ENCODE results near the gene TEX36. TPM values are rescaled to one million over a fixed set of nuclear protein-coding genes. Genes with fewer than 3 reads are reported as not detected.

TEX36 gene
- total RNA-seq, 2 donors from 2014 or later: not detected

- H3K36me3 Mint-ChIP-seq (ENCODE audit: low read depth): no peaks in the 10 kb centered on the region
- H3K27me3 Mint-ChIP-seq: no peaks in the 10 kb centered on the region
- no peak overlapping the region for H3K27ac Mint-ChIP-seq
- no peak overlapping the region for H3K4me3 Mint-ChIP-seq
- no peaks in the 10 kb centered on the region for H3K4me1 Mint-ChIP-seq
- no peak for ATAC-seq
- H3K9me3 ChIP-seq (ENCODE audit: control insufficient read depth, low read length, poor library complexity, severe bottlenecking): no peaks in the 10 kb centered on the region
- no peak for DNase-seq
Observed at GRCh38 chr10:125611756-125612155, 71.2 kb downstream of the TEX36 start.

DNA sequence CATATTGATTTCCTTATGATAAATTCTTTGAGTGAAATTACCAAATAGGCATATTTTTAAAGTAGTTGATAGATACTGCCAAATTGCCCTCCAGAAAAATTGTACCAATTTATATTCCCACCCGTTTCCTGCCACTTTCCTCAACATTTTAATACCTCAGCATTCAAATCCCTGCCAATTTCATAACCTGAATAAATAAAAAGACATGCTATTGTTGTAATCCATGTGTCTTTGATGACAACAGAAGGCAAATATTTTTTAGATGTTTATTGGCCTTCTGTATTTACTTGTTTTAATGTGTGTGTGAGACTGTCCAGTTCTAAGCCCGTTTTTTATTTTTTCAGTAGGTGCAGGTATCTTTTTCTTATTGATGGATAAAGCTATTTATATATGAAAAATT lies 71.7 kb downstream of the TEX36 start:
- Mint-ChIP-seq H3K27ac (no peak overlapping the region), H3K4me1 (no peaks in the 10 kb centered on the region), H3K27me3 (no peaks in the 10 kb centered on the region), H3K4me3 (no peak overlapping the region), H3K36me3 (ENCODE audit: low read depth) (no peaks in the 10 kb centered on the region)
- DNase-seq (no peak), ATAC-seq (no peak)
- H3K9me3 ChIP-seq (ENCODE audit: control insufficient read depth, low read length, poor library complexity, severe bottlenecking): no peaks in the 10 kb centered on the region

DNA sequence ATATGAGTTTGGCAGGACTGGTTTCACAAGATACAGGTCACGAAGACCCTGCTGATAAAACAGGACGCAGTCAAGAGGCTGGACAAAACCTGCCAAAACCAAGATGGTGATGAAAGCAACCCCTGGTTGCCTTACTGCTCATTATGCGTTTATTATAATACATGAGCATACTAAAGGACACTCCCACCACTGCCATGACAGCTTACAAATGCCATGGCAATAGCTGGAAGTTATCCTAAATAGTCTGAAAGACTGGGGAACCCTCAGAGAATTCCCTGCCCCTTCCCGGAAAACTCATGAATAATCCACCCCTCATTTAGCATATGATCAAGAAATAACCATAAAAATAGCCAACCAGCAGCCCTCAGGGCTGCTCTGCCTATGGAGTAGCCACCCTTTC lies 73.1 kb downstream of the TEX36 start:
- H3K4me1 Mint-ChIP-seq: no peaks in the 10 kb centered on the region
- no peaks in the 10 kb centered on the region for H3K9me3 ChIP-seq (ENCODE audit: control insufficient read depth, low read length, poor library complexity, severe bottlenecking)
- DNase-seq (no peak), ATAC-seq (no peak)
- no peak overlapping the region for H3K4me3 Mint-ChIP-seq
- no peaks in the 10 kb centered on the region for H3K36me3 Mint-ChIP-seq (ENCODE audit: low read depth)
- no peaks in the 10 kb centered on the region for H3K27me3 Mint-ChIP-seq
- H3K27ac Mint-ChIP-seq: no peak overlapping the region

DNA sequence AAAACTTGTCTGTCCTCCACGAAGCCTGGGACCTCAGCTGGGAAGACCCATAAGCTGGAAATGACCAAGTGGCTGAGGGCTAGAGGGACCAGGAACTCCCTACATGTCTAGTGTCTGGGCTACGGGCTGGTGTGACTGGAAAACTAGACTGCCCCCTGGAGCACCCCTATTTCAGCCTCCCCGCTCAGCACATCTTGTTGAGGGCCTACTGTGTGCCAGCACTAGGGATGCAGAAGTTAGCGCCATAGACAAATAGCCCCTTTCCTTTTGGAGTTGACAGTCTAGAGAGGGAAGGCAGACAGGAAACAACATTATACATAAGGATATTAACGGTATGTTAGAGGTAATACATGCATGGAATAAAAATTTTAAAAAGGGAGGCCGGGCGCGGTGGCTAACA lies 74.5 kb downstream of the TEX36 start:
- ATAC-seq (no peak), DNase-seq (no peak)
- H3K4me3 Mint-ChIP-seq: no peak overlapping the region
- no peaks in the 10 kb centered on the region for H3K27me3 Mint-ChIP-seq
- H3K9me3 ChIP-seq (ENCODE audit: control insufficient read depth, low read length, poor library complexity, severe bottlenecking): no peaks in the 10 kb centered on the region
- no peak overlapping the region for H3K27ac Mint-ChIP-seq
- H3K4me1 Mint-ChIP-seq: no peaks in the 10 kb centered on the region
- no peaks in the 10 kb centered on the region for H3K36me3 Mint-ChIP-seq (ENCODE audit: low read depth)

- Mint-ChIP-seq H3K4me1 (no peaks in the 10 kb centered on the region), H3K27ac (no peak overlapping the region), H3K36me3 (ENCODE audit: low read depth) (no peaks in the 10 kb centered on the region), H3K4me3 (no peak overlapping the region), H3K27me3 (no peaks in the 10 kb centered on the region)
- no peaks in the 10 kb centered on the region for H3K9me3 ChIP-seq (ENCODE audit: control insufficient read depth, low read length, poor library complexity, severe bottlenecking)
- DNase-seq: no peak
- ATAC-seq: no peak
Observed at GRCh38 chr10:125607689-125608290, 75.2 kb downstream of the TEX36 start.

DNA sequence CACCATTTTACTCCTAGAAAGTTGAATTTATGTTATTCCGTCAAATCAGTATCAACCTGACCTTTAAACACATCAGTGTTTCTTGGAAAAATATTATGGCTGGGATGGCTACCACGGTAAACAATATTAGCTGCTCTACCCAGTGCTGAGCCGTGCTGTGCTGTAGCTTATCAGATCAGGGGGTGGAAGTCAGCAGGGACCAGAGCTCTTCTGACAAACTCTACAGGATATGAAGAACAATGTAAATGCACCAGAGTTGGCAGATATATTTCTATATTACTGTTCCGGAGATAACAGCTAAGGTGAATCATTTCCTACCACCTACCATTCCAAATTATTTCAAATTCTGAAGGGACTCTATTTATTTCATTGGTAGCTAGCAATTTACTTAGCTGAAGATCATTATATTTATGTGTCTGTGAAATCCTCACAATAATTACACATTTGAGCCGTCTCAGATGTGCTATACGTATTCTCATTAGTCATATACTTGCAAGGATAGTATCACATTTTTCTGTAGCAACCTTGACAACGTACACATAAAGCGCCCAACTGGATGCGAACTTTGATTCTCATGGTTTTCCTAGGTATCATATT lies 76.5 kb downstream of the TEX36 start:
- no peaks in the 10 kb centered on the region for H3K9me3 ChIP-seq (ENCODE audit: control insufficient read depth, low read length, poor library complexity, severe bottlenecking)
- Mint-ChIP-seq H3K27ac (no peak overlapping the region), H3K27me3 (no peaks in the 10 kb centered on the region), H3K4me1 (no peaks in the 10 kb centered on the region), H3K36me3 (ENCODE audit: low read depth) (no peaks in the 10 kb centered on the region), H3K4me3 (no peak overlapping the region)
- ATAC-seq (no peak), DNase-seq (no peak)

Other genes with a start within 250 kb of the TEX36 start
- 10 to 100 TPM; 33.5 to 51.1 TPM for gene EDRF1, start 36.5 kb upstream of the TEX36 start, total RNA-seq
- gene MMP21, start 92.7 kb upstream of the TEX36 start, total RNA-seq: under 1 TPM; 0.29 to 0.42 TPM
- gene UROS, start 140.1 kb upstream of the TEX36 start, total RNA-seq: 10 to 100 TPM; 29.0 to 30.7 TPM
- 10 to 100 TPM; 43.2 to 44.9 TPM for gene BCCIP, start 140.4 kb upstream of the TEX36 start, total RNA-seq
- 1 to 10 TPM; 5.8 to 6.4 TPM for gene DHX32, start 198.1 kb upstream of the TEX36 start, total RNA-seq
- gene FANK1, start 213.4 kb upstream of the TEX36 start, total RNA-seq: 1 to 10 TPM in 1 of 2 donors, under 1 TPM in 1; 0.60 to 4.5 TPM

Measured in T-helper 17 cell (primary cell).